GM18868 (cell line): ENCODE measurements around the gene CLEC10A.

ENCODE experiments used
- ATAC-seq: cut with Tn5 transposase; IDR thresholded peaks from one replicate; pipeline ENCODE4 v1.9.1; 2021; ENCODE audit warnings: mild to moderate bottlenecking, moderate library complexity; ENCODE audit not compliant: unreplicated experiment

The CLEC10A gene

GRCh38 chr17:7042501-7043181 lies 37.4 kb downstream of the CLEC10A start:
- no peak for ATAC-seq

- ATAC-seq: no peak
These were observed 38.2 kb downstream of the CLEC10A start for GRCh38 chr17:7041607-7042500.

DNA sequence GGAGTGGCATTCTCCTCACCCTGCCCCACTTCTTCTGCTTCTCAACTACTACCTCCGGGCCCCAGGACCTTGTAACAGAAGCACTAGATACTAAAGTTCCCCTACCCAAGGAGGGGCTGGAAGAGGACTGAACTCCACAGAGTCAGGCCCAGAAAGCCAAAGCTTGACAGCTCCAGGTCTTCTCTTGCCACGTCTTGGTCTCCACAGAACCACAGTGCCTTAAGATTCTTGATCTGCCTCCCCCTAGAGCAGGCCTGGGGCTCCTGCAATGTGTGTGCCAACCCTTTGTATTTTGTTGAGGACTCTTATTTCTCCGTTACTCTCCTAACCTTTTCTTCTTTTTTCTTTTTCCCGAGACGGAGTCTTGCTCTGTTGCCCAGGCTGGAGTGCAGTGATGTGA lies 40.2 kb downstream of the CLEC10A start:
- no peak for ATAC-seq

GRCh38 chr17:7038025-7038862 lies 41.8 kb downstream of the CLEC10A start:
- no peak for ATAC-seq

- peak; percentile 86 for ATAC-seq
These were observed 44.3 kb downstream of the CLEC10A start, which contains the start of gene SLC16A13 for GRCh38 chr17:7035591-7036368. Gene SLC16A13 (plus strand): TSS chr17:7036015. CDS start chr17:7036383, 368 bp downstream.

DNA sequence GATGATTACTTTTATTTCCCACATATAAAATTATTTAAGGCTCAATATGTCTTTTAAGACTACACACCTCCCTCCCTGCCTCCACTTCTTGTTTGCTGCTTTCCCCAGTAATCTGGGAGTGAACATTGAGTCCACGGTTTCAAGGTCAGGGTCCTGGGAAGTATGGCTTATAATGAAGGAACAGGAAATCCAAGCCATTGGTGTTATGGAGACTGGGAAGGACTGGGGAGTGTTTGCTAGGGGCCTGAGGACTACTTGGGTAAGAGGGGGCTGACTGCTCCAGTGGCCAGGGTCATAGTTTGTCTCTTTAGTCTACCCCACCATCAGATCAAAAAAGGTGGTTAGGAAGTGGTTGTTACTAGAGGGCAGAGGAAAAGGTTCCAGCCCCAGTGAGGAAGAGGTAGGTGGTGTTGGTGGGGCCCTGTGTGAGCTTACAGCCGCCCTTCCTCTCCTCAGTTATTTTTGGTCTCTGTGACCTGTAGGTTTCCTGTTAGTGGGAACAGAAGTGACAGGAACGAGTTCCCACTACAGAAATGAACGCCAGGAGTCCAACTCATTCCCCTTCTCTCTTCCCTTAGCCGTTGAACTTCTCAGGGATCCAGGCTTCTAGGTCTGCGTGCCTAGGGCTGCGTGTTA lies 45.0 kb downstream of the CLEC10A start:
- peak; percentile 15 for ATAC-seq

- no peak for ATAC-seq
These were observed 50.4 kb downstream of the CLEC10A start for GRCh38 chr17:7029659-7030058.

- ATAC-seq: no peak
These were observed 51.0 kb downstream of the CLEC10A start for GRCh38 chr17:7029096-7029495.

DNA sequence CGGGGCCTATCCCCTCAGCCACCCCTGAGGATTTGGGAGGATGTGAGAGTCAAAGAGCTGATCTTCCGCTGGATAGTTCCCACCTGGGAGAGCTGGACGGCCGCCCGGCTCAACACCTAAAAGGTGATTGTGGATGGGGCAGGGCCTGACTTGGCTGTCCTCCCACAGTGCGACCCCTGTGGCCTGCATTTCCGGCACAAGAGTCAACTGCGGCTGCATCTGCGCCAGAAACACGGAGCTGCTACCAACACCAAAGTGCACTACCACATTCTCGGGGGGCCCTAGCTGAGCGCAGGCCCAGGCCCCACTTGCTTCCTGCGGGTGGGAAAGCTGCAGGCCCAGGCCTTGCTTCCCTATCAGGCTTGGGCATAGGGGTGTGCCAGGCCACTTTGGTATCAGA lies 52.7 kb downstream of the CLEC10A start:
- ATAC-seq: no peak

DNA sequence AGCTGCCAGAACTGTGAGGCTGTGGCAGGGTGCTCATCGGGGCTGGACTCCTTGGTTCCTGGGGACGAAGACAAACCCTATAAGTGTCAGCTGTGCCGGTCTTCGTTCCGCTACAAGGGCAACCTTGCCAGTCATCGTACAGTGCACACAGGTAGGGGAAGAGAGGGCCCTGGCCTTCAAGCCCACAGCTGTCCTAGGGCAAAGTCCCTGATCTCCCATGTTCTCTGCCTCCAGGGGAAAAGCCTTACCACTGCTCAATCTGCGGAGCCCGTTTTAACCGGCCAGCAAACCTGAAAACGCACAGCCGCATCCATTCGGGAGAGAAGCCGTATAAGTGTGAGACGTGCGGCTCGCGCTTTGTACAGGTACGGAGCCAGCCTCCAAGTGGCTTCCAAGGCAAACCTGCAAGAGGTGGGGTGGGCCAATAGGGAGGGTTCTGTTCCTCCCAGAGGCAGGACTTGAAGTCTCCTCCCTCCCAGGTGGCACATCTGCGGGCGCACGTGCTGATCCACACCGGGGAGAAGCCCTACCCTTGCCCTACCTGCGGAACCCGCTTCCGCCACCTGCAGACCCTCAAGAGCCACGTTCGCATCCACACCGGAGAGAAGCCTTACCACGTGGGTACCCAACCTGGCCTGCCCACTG lies 53.5 kb downstream of the CLEC10A start:
- no peak for ATAC-seq

DNA sequence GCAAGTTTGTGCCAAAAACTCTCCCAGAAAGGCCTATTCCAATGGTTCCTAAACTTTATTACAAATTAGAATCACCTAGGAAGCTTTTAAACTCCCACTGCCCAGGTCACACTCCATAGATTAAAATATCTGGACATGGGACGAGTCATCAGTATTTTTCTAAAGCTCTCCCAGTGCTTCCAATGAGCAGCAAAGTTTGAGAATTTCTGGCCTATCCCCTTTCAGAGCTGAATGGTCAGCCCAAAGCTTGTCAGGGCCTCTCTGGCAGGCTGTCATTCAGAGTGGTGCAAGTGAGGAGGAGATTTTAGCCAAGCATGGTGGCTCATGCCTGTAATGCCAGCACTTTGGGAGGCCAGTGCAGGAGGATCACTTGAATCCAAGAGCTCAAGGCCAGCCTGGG lies 54.8 kb downstream of the CLEC10A start:
- no peak for ATAC-seq
